22Rv1 (cell line): ENCODE data around the gene NIPAL4.

Experiments used
- H3K27ac ChIP-seq: fragments of 450-650 bp; 2 replicates; pipeline ENCODE4 v1.5.1; 2017
- CTCF ChIP-seq: fragments of 450-650 bp; IDR thresholded peaks from 2 replicates; pipeline ENCODE4 v1.5.1; 2017; ENCODE audit warnings: mild to moderate bottlenecking
- ZFX ChIP-seq: fragments of 450-650 bp; IDR thresholded peaks from 2 replicates; pipeline ENCODE4 v1.6.1; 2017; ENCODE audit warnings: antibody characterized with exemption, borderline replicate concordance

Gene NIPAL4

GRCh38 chr5:157516006-157516405 is 56.0 kb downstream of the NIPAL4 start:
- TF ChIP-seq ZFX (no peak), CTCF (no peak)
- no peak overlapping the region for H3K27ac ChIP-seq

GRCh38 chr5:157516626-157517325 is 56.8 kb downstream of the NIPAL4 start:
- no peak overlapping the region for H3K27ac ChIP-seq
- TF ChIP-seq CTCF (no peak), ZFX (no peak)

- no peak for TF ChIP-seq CTCF
- TF ChIP-seq ZFX = no peak
- H3K27ac ChIP-seq = no peak overlapping the region
Observed at GRCh38 chr5:157518963-157519362, 59.0 kb downstream of the NIPAL4 start.

- H3K27ac ChIP-seq = no peak overlapping the region
Observed at GRCh38 chr5:157519579-157520253, 59.7 kb downstream of the NIPAL4 start.

GRCh38 chr5:157520911-157521703 is 61.1 kb downstream of the NIPAL4 start:
- TF ChIP-seq CTCF = no peak
- TF ChIP-seq ZFX = no peak
- H3K27ac ChIP-seq = no peak overlapping the region

More at GRCh38 chr5:157519579-157520253, 59.7 kb downstream of the NIPAL4 start:
- TF ChIP-seq CTCF (no peak), ZFX (no peak)

- H3K27ac ChIP-seq = no peak overlapping the region
- TF ChIP-seq ZFX = no peak
- no peak for TF ChIP-seq CTCF
Observed at GRCh38 chr5:157521704-157522029, 61.7 kb downstream of the NIPAL4 start.
